DOHH2 (cell line): ENCODE data around the gene SYT13.

Source experiments
- H3F3A ChIP-seq: fragments of 200-600 bp; sonication (generic), shearing (Covaris generic); 2 replicates; pipeline ENCODE4 v1.6.0; 2016; ENCODE audit warnings: antibody characterized with exemption, mild to moderate bottlenecking; ENCODE audit not compliant: control insufficient read depth, insufficient read depth
- H3K27ac ChIP-seq: fragments of 200-600 bp; sonication (generic); 2 replicates; pipeline ENCODE4 v1.5.1; 2014; ENCODE audit warnings: low read depth, mild to moderate bottlenecking, low read length, moderate library complexity
- H3K27me3 ChIP-seq: fragments of 200-600 bp; sonication (generic); 2 replicates; pipeline ENCODE4 v1.6.1; 2014; ENCODE audit warnings: mild to moderate bottlenecking, low read length, mixed read lengths; ENCODE audit not compliant: control insufficient read depth
- H3K36me3 ChIP-seq: fragments of 200-600 bp; sonication (generic); 2 replicates; pipeline ENCODE4 v1.6.1; 2014; ENCODE audit warnings: mild to moderate bottlenecking, low read length, moderate library complexity, mixed read lengths; ENCODE audit not compliant: control insufficient read depth
- H3K4me1 ChIP-seq: fragments of 200-600 bp; sonication (generic); 2 replicates; pipeline ENCODE4 v1.6.1; 2014; ENCODE audit warnings: mild to moderate bottlenecking, low read length, mixed read lengths; ENCODE audit not compliant: control insufficient read depth
- H3K4me2 ChIP-seq: fragments of 200-600 bp; sonication (generic); 2 replicates; pipeline ENCODE4 v1.6.0; 2014; ENCODE audit warnings: mild to moderate bottlenecking, low read length, moderate library complexity
- H3K4me3 ChIP-seq: fragments of 200-600 bp; sonication (generic); 2 replicates; pipeline ENCODE4 v1.5.1; 2014; ENCODE audit warnings: mild to moderate bottlenecking, low read length, mixed read lengths
- H3K79me2 ChIP-seq: fragments of 200-600 bp; sonication (generic); 2 replicates; pipeline ENCODE4 v1.6.1; 2014; ENCODE audit warnings: mild to moderate bottlenecking, low read length, mixed read lengths; ENCODE audit not compliant: control insufficient read depth
- H3K9me2 ChIP-seq: fragments of 200-600 bp; sonication (generic); replicated peaks from 2 replicates; pipeline ENCODE4 v1.6.1; 2014; ENCODE audit warnings: mild to moderate bottlenecking, low read length, mixed read lengths; ENCODE audit not compliant: control insufficient read depth
- H3K9me3 ChIP-seq: fragments of 200-600 bp; sonication (generic); 2 replicates; pipeline ENCODE4 v1.6.1; 2014; ENCODE audit warnings: antibody characterized with exemption, low read length, mixed read lengths; ENCODE audit not compliant: control insufficient read depth, insufficient read depth
- H4K20me1 ChIP-seq: fragments of 200-600 bp; sonication (generic); 2 replicates; pipeline ENCODE4 v1.6.0; 2014; ENCODE audit warnings: low read depth, mild to moderate bottlenecking, antibody characterized with exemption, low read length, moderate library complexity; ENCODE audit not compliant: control insufficient read depth, insufficient read depth
- CTCF ChIP-seq: fragments of 200-600 bp; sonication (generic); IDR thresholded peaks from one replicate; pipeline ENCODE4 v1.5.1; 2014; ENCODE audit warnings: antibody characterized with exemption, mild to moderate bottlenecking, low read depth, low read length; ENCODE audit not compliant: poor library complexity, severe bottlenecking
- EZH2phosphoT487 ChIP-seq: fragments of 200-600 bp; sonication (generic); IDR thresholded peaks from 2 replicates; pipeline ENCODE4 v1.6.1; 2017; ENCODE audit warnings: borderline replicate concordance, mild to moderate bottlenecking, antibody characterized with exemption, low read length, moderate library complexity, mixed read lengths

Gene SYT13

GRCh38 chr11:45304111-45304991 is 18.2 kb upstream of the SYT13 start:
- H3K4me1 ChIP-seq, result peaks cover 10% of the 10 kb centered on the region
- no peaks in the 10 kb centered on the region for H3K9me2 ChIP-seq
- H4K20me1 ChIP-seq, result no peaks in the 10 kb centered on the region
- no peak overlapping the region for H3K4me3 ChIP-seq
- H3K27me3 ChIP-seq, result peaks cover 15% of the 10 kb centered on the region
- no peak overlapping the region for H3K27ac ChIP-seq
- H3K9me3 ChIP-seq, result no peaks in the 10 kb centered on the region
- H3F3A ChIP-seq, result no peaks in the 10 kb centered on the region
- H3K79me2 ChIP-seq, result no peaks in the 10 kb centered on the region
- no peak overlapping the region for H3K4me2 ChIP-seq
- no peak for TF ChIP-seq CTCF
- no peak for TF ChIP-seq EZH2phosphoT487
- H3K36me3 ChIP-seq, result no peaks in the 10 kb centered on the region

GRCh38 chr11:45303316-45303715 is 17.2 kb upstream of the SYT13 start:
- Histone ChIP-seq H3F3A (no peaks in the 10 kb centered on the region), H3K4me2 (no peak overlapping the region), H3K4me1 (peaks cover 16% of the 10 kb centered on the region), H3K27ac (no peak overlapping the region), H3K36me3 (no peaks in the 10 kb centered on the region), H3K9me2 (no peaks in the 10 kb centered on the region), H3K4me3 (no peak overlapping the region), H3K79me2 (no peaks in the 10 kb centered on the region), H3K9me3 (no peaks in the 10 kb centered on the region), H4K20me1 (no peaks in the 10 kb centered on the region), H3K27me3 (peaks cover 15% of the 10 kb centered on the region)
- TF ChIP-seq EZH2phosphoT487, result no peak
- no peak for TF ChIP-seq CTCF

- Histone ChIP-seq H3K36me3 (no peaks in the 10 kb centered on the region), H3K27me3 (peaks cover 17% of the 10 kb centered on the region), H3K9me3 (no peaks in the 10 kb centered on the region), H3F3A (no peaks in the 10 kb centered on the region), H4K20me1 (no peaks in the 10 kb centered on the region), H3K9me2 (no peaks in the 10 kb centered on the region), H3K4me1 (peaks cover 16% of the 10 kb centered on the region), H3K27ac (no peak overlapping the region), H3K79me2 (no peaks in the 10 kb centered on the region), H3K4me2 (no peak overlapping the region), H3K4me3 (no peak overlapping the region)
- TF ChIP-seq EZH2phosphoT487, result no peak
- no peak for TF ChIP-seq CTCF
These were observed 15.6 kb upstream of the SYT13 start for GRCh38 chr11:45301537-45302246.
